ENCODE data around the gene DCAF5. TPM values are rescaled to one million over a fixed set of nuclear protein-coding genes. Genes with fewer than 3 reads are reported as not detected.

Gene DCAF5
- total and polyA plus RNA-seq, 2 of the 13 experiments (the other 11 are each of a cell fraction or from before 2014, with no cell fraction given), result 13.4 to 31.6 TPM

- DNase-seq (ENCODE audit: low spot score) (no peak), FAIRE-seq (no peak), ATAC-seq (no peak)
- Histone ChIP-seq H3K27ac (ENCODE audit: extremely low read length, insufficient read depth, low read length) (no peak overlapping the region), H2AFZ (ENCODE audit: low read length) (no peak overlapping the region), H3K9ac (ENCODE audit: insufficient read depth, low read depth, low read length) (no peak overlapping the region), H3K36me3 (replicated peaks in 1 of 2; ENCODE audit: control insufficient read depth in 1 of 2, insufficient read depth in 2 of 2, low read length in 2 of 2) (no peaks in the 10 kb centered on the region), H4K20me1 (ENCODE audit: insufficient read depth, low read length) (no peaks in the 10 kb centered on the region), H3K79me2 (ENCODE audit: insufficient read depth, low read length) (no peaks in the 10 kb centered on the region), H3K4me3 (replicated peaks in 1 of 3; ENCODE audit: insufficient read depth in 1 of 3, low read depth in 2 of 3, low read length in 3 of 3) (no peak overlapping the region), H3K4me2 (ENCODE audit: low read depth, low read length) (no peak overlapping the region), H3K9me3 (ENCODE audit: low read length) (no peaks in the 10 kb centered on the region), H3K27me3 (ENCODE audit: control insufficient read depth in 1 of 2, insufficient read depth in 2 of 2, low read length in 2 of 2) (peaks cover 0 to 42% of the 10 kb centered on the region in 2 experiments; a peak in 3 of 5 replicates), H3K4me1 (ENCODE audit: insufficient read depth, low read length) (peaks cover 29% of the 10 kb centered on the region)
- no peak for TF ChIP-seq MED8 (CRISPR knock-in tag; IDR thresholded peaks at IDR 0.05; ENCODE audit: insufficient replicate concordance)
- no peak for TF ChIP-seq ZNF468 (CRISPR knock-in tag; IDR thresholded peaks at IDR 0.05)
- TF ChIP-seq CCDC6 (CRISPR knock-in tag; IDR thresholded peaks at IDR 0.05), result no peak
- no peak for TF ChIP-seq ZHX1 (CRISPR knock-in tag; IDR thresholded peaks at IDR 0.05; ENCODE audit: low read depth)
- TF ChIP-seq ZHX2 (IDR thresholded peaks at IDR 0.05; ENCODE audit: low read depth), result no peak
- no peak for TF ChIP-seq ZHX2 (CRISPR knock-in tag; IDR thresholded peaks at IDR 0.05; ENCODE audit: borderline replicate concordance)
- intact Hi-C loops (cut with micrococcal nuclease; ENCODE audit: unreplicated experiment), result no loop called here
- CTCF ChIA-PET (ENCODE audit: low intra/inter-chr PET ratio, low total read pairs), result no interaction called here
- POLR2A ChIA-PET, result interaction anchor here (0.6 kb wide), 1 partner anchor 156 kb away, joined by 3 read pairs; no protein-coding TSS in a partner anchor
- in situ Hi-C loops (cut with HindIII; ENCODE audit: extremely low pct_ligation_motif_present, low pct_unique_long_range_greater_than_20kb), result no loop called here
- 75% methylated on average over 7 of the region's 7 CpGs for WGBS (ENCODE audit: low lambda C conversion rate)
- no TSS peak for BruUV-seq (replicated peaks)
These were observed 111.1 kb downstream of the DCAF5 start for GRCh38 chr14:69041783-69042182.

Measured in HepG2 (cell line).